Nucleus accumbens (tissue), 56 donors: ENCODE results near the gene COPB2.

Experiments
- DNase-seq, 56 donors: peaks; one replicate each; lab custom pipeline; 2025; lab: John Stamatoyannopoulos, UW

Gene COPB2

GRCh38 chr3:139309880-139310279, 79.6 kb downstream of the COPB2 start:
- DNase-seq, result no peak

DNA sequence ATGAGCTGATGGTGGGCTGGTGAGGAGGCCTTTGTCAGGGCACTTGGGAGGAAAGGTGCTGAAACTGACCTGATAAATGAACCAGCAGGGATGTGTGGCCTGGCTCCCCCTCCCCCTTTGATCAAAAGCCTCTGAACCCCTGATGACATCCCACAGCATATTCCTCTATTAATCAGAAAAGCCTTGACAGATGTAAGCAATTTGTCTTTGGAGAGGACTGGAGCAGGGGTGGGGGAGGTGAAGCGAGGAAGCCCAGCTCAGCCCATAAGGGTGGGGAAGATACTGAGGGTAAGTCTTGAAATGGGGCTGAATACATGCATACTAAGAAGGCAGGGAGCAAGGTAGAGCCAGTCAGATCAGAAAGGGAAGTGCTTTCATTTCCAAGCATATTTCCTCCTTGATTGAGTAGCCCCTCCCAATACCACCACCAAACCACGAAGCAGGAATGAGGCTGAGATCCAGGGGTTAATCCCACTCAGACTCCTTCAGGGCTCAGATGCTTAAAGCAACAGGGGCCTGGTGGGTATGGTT, 80.3 kb downstream of the COPB2 start:
- no peak for DNase-seq

DNA sequence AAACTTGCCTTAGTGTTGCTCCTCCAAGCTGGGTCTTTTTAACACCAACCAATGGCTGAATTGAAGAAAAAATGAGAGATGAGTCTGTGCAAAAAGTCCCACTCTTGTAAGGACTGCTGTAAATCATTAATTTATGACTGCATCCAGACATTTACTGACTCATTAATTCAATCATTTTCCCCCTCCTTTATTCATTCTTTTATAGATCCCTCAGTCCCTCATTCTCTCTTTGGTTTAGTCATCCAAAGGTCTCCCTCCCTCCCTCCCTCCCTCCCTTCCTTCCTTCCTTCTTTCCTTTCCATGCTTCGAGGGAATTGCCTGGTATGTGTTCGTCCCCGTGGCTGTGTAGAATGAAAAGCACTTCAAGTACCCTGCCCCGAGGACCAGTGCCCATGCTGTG, 80.9 kb downstream of the COPB2 start:
- no peak for DNase-seq

GRCh38 chr3:139307601-139308555, 81.6 kb downstream of the COPB2 start:
- DNase-seq, result no peak
